Measurements from ENCODE around the gene MYBBP1A.

The MYBBP1A gene

GRCh38 chr17:4535667-4536258, 19.4 kb downstream of the MYBBP1A start:
- FAIRE-seq: no peak

DNA sequence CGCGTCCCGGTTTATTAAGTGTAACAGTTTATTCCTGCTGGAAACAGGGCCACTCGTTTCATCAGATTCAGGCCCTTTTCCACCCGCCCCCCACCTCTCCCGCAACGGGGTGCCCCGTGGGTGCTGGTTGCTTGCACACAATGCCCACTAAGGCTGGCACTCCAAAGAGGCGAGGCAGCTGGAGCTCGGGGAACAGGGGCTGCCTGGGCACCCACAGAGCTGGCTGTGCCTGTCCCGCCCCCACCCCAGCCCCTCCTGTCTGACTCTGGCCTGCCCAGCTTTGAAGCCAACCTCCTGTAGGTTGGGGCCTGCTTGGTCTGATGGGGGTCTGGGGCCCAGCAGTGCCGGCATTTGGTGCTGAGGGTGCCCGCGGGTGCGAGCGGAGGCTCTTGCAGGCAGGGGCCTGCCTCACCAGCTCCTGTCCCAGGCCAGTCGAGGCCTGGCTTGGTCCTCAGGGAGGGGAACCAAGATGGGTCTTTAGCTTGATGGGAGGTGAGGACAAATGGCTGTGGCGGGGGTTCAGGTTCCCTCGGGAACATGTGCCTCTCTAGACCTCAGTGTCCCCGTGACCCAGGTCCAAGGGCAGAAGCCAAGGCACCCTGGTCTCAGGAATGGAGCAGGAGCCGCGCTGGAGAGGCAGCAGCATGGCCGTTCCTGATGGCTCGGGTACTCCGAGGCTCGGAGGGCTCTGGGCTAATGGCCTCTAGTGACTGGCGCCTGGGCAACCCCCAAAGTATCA, 20.1 kb downstream of the MYBBP1A start:
- FAIRE-seq: no peak

- no peak for FAIRE-seq
Observed at GRCh38 chr17:4534515-4534914, 20.7 kb downstream of the MYBBP1A start.

DNA sequence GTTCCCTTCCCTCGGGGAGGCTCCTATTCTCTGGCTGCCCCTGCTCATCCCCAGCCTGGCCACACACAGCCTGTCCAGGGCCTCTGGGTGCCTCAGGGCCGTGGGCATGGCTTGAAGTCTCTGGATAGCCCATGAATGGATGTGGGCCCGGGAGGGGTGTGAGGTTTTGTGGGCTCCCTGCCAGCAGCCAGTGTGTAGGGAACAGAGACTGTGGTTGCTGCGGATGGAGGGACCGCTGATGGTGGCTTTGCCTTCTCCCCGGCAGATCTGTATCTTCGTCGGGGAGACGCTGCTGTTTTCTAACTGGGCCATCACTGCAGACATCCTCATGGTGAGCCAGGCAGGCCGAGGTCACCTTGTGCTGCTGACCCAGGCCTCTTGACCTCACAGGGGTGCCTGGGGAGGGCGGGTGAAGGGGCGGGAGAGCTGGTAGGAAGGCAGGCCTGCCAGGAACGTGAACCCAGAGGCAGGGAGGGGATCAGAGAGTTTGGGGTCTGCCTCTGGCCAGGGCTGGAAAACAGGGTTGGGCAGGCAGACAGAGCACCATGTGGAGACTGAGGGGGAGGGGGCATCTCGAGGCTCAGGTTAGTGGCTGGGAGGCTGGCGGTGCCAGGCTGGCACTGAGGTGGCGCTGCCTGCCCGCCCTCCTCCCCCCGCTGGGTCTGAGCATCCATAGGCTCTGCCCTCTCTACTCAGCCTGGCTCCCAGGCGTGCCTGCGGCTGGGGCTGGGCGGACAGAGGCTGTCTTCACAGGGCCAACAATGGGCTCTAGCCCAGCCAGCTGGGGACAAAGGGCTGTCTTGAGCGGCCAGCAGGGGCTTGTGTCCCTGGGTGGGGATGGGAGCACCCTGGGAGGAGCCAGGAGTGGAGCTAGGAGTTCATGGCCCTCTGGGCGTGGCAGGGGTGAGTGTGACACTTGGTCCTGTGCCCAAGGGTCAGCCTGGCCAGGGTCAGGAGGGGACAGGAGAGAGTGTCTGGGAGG, 21.4 kb downstream of the MYBBP1A start:
- FAIRE-seq: no peak

GRCh38 chr17:4532860-4533522, 22.2 kb downstream of the MYBBP1A start:
- FAIRE-seq: no peak

GRCh38 chr17:4531988-4532736, 23.0 kb downstream of the MYBBP1A start:
- FAIRE-seq: no peak

DNA sequence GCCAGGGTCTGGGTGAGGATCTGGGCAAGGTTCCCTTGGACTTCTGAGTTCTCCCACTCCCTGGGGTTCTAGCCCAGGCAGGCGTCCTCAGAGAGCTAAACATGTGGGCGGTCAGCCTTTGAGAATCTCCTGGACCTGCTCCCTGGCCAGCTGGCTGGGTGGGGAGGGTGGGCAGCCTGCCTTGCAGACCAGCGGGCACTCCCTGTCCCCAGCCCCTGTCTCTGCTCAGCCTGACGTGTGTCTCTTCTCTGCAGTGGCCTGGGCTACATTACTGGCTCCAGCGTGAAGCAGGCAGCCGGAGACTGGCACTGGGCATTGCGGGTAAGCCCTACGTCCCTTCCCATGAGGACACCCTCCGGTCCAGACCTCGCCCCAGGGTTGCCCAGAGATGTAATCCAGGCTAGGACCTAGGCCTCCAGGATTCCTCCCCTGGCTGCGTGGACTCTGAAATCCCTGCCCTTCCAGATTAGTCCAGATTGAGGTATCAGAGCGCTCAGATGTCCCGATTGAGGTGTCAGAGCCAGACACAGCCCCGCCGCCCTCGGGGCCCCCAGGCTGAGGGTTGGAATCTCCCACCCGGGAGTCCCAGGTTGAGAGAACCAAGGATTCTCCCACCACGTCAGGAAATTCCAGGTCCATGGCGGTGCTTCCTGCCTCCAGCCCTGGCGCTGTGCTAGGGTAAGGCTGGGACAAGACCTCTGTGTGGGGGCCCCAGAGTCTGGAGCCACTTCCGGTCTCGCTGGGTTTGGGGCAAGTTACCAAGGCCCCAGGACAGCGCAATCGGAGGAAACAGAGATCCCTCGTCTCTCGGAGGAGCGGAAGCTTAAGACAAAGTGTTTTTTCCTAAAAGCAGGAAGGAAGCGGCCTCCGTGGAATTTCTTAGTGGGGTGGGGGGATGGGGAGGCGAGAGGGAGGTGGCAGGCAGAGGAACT, 24.1 kb downstream of the MYBBP1A start:
- no peak for FAIRE-seq

DNA sequence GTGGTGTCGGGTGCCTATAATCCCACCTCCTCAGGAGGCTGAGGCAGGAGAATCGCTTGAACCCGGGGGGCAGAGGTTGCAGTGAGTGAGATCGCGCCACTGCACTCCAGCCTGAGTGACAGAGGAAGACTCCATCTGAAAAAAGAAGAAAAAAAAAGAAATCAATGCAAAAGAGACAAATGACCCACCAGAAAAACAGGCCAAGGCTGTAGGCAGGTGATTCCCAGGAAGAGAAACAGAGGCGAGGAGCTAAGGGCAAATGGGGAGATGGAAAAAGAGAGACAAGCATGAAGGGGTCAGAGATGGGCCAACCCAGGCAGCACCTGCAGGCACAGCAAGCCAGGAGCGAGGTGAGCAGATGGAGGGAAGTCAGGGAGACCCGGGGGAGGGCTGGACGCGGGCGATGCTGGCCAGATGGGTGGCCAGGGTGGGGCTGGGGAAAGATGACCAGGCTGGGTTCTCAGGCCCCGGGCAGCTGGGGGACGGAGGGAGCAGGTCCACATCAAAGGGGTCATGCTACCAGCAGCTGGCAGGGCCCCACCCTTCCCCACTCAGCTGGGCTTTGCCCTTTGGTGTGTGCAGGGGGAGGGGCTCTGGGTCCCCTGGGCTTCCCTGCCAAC, 25.5 kb downstream of the MYBBP1A start:
- no peak for FAIRE-seq

DNA sequence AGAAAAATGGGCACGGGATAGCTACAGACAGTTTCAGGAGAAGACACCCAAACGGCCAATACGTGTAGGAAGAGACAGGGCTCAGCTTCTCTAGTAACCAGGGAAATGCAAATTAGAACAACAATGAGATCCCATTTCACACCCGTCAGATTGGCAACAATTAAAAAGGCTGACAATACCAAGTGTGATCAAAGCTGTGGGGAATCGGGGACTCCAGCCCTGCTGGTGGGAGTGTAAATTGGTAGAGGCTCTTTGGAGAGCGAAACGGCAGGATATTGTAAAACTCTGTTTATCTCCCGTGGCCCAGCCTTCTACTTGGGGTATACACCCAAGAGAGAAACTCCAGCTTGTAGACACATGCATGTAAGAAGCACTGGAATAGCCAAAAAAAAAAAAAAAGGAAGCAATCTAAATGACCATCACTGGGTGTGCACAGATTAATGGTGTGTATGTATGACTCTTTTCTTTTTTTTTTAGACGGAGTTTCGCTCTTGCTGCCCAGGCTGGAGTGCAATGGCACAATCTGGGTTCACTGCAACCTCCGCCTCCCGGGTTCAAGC, 27.5 kb downstream of the MYBBP1A start:
- FAIRE-seq: no peak

GRCh38 chr17:4527134-4527533, 28.1 kb downstream of the MYBBP1A start:
- no peak for FAIRE-seq

GRCh38 chr17:4525691-4526397, 29.3 kb downstream of the MYBBP1A start:
- no peak for FAIRE-seq

DNA sequence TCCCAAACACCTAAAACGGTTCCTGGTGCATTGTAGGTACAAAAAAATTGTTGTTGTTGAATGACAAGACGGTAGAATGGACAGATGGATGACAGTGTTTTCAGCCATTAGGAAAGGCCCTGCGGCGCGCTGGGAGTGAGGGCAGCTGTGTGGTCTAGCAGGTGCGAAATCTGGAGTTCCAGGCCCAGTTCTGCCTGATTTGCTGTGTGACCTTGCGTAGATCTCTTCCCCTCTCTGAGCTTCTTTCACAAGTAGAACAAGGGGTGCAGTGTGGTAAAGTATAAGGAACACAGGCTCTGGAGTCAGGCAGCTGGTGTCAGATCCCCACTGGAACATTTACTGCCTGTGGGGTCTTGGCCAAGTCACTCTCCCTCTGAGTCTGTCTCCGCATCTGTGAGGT, 31.2 kb downstream of the MYBBP1A start:
- FAIRE-seq: no peak

DNA sequence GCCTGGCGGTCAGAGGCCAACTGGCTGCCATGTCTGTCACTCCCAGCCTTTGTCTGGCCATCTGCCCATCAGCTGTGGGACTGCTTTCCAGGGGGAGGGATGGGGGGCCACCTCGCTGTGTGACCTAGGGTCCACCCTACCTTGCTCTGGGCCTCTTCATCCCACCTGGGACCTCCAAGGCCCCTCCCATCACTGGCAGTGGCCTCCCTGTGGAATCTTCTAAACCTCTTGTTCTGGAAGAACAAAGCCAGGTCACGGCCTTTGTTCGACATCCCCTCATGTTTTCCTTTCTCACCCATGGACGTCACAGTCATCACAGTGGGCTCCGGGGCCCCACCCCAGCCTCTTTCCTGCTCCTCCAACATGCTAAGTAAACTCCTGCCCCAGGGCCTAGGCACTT, 32.5 kb downstream of the MYBBP1A start:
- no peak for FAIRE-seq

GRCh38 chr17:4520894-4521600, 34.1 kb downstream of the MYBBP1A start:
- FAIRE-seq: no peak

DNA sequence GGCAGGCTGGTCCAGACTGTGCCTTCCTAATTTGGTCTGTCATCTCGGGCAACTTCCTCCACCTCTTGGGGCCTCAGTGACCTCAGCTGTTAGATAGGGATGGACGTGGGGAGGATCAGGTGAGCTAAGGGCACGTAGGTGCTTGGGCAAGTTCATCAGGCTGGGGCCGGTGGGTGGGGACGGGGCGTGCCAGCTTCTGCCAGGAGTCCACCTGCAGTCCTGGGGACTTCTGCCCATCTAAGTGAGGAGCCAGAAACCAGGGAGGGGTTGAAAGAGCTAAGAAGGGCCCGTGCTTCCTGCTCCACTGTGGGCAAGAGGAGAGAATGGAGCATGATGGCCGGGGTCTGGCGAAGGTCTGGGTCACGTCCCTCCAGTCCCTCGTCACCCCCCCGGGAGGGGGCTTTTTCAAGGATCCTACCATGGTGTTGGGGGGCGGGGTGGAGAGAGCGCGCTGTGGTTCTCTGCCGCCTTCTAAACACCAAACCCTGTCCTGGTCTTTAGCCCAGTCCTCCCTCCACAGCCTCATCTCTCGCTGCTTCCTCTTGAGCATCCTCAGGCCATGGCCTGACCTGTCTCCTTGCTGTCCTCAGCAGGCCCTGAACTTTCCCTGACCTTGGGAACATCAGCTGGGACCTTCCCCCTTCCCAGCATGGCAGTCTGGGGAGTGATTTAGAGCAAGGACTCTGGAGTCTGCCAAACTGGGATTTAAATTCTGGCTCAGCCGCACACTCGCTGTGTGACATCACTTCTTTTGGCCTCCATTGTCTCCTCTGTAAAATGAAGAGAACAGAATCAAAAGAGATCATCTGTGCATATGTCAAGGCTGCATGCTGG, 34.9 kb downstream of the MYBBP1A start:
- FAIRE-seq: no peak

DNA sequence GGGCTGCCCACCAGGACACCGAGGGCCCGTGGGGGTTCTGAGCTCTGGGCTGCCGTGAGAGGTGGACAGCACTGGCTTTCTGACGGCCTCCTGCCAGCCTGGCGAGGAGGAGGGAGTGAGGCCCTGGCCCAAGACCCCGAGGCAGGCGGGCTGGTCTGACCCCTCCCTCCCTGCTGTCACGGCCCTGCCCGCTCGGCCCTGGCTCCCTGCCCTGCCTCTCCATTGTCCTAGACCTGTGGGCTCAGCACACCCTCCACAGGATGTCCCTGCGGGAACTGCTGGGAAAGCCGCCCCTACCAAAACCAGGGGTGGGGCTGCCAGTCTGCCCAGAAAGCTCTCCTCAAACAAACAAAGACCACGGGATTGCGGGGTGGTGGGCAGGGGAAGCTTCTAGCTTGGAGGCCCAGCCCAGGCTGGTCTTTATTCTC, 35.8 kb downstream of the MYBBP1A start:
- FAIRE-seq: no peak

DNA sequence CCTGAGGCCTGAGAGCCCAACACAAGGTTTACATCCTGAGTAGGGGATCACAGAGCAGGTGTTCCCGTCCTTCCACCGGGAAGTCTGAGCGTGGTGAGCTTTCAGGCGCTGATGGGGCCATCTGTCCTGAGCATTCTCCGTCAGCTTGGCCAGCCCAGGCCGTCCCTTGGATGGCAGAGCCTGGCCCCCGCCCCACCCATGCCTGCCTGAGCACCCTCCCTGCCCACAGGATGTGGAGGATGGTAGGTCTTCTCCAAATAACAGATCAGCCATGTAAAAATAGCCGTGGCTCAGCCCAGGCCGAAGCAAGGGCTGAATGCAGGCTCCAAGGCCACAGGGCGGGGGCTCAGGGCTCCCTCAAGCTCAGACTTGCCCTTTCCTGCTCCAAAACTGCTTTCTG, 36.3 kb downstream of the MYBBP1A start:
- FAIRE-seq: no peak

DNA sequence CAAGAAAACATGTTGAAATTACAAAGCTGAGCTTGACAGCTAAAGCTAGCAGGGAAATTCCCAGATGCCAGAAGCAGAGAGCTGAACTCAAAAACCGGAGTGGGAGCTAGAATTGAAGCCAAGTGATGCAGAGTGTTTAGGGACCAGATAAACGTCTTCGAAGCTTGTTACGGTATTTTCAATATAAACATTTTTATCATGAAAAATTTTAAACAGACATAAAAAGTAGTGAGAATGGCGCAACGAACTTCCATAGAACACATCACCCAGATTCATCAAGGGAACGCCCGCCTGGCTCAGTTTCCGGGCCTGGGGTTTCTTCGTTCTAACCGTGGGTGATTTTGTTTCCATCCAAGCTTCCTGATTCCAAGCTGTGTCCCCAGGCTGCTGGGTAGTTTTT, 38.4 kb downstream of the MYBBP1A start:
- FAIRE-seq: no peak
